Measurements from ENCODE around the gene DPPA2.

DNA sequence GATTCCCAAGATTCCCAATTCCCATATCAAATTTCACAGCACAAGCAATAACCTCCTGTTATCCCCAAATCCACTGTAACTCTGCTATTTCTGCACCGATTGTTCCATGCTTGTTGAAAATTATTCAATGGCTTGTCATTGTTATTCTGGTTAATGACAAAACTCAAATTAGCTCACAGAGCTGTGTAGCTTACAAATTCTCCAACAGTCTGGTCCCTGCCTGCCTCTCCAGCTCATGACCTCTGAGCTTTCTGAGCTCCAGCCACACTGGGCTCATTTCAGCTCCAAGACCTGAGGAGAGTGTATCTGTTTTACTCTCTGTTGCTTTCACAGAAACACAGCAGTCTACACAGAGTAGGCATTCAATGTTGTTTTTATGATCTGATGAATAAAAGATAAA lies 3.3 kb downstream of the DPPA2 start:
- TF ChIP-seq CTCF (conservative IDR thresholded peaks at IDR 0.05; ENCODE audit: low read length), result no peak
- no peak for TF ChIP-seq EZH2phosphoT487 (IDR thresholded peaks at IDR 0.05; ENCODE audit: borderline replicate concordance)
